Skin of body (tissue), 2 donors: ENCODE results near the gene SIDT2. TPM values are rescaled to one million over a fixed set of nuclear protein-coding genes. Genes with fewer than 3 reads are reported as not detected.
"Not testable (repeated sequence)": the region's sequence is repeated elsewhere in the genome, so short reads cannot be mapped to it uniquely, and the experiment has no call there.

Experiments used
- DNase-seq: peaks from one replicate; lab custom pipeline; 2025; lab: John Stamatoyannopoulos, UW
- total RNA-seq: library from RNA; depleted of rRNA; stranded (reverse); fragments of >200 nt; gene quantifications from one replicate; pipeline ENCODE4 v1.2.3, GENCODE V29; 2014

The SIDT2 gene
- total RNA-seq = 20.8 TPM

DNA sequence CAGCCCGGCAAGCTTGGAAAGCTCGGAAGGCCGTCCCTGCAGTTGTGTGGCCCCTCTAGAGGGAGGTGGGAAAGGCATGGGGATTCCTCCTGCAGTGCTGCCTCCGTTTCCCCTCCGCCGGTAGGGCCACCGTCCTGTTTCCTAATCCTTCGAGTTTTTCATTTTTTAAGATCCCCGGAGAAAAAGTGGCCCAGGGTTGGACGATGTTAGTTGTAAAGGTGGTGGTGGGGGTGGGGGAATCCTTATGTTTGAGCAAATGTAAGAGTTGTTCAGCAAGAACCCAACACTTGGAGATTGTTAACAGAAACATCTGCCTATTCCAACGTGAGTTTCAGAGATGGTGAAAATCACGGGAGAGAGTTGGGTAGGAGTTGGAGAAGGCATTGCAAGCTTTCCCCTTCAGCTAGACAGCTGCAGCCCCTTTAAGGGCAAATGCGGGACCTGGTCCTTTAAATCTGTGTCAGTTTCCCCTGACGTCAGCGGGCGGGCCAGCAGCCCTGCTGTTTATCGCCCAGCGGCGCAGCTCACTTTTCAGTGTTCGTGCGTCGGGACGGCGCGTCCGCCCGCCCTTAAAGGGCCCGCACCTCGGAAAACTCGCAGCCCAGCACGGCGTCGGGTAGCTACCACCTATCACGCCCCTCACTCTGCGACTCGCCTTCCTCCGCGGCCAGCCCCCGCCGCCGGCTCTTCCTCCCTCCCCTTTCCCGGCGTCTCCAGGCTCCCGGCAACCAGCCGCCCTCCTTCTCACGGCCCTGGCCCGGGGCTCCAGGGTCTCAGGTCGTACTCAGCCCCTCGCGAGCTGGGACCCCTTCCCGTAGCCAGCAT lies at the start of gene SIDT2:
TSS of gene SIDT2 (plus strand) at position 534 of the 825 bp plus-strand sequence. CDS start 521 bp downstream, outside the sequence.
- peak; percentile 97 for DNase-seq

DNA sequence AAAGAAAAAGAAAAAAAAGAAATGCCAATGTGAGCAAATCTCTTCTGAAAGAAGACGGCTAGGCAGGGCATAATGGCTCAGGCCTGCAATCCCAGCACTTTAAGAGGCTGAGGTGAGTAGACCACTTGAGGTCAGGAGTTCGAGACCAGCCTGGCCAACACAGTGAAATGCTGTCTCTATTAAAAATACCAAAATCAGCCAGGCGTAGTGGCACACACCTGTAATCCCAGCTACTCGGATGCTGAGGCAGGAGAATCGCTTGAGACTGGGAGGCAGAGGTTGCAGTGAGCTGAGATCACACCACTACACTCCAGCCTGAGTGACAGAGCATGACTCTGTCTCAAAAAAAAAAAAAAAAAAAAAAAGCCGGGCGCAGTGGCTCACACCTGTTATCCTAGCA lies 48.1 kb upstream of the SIDT2 start:
- not testable (repeated sequence) for DNase-seq

DNA sequence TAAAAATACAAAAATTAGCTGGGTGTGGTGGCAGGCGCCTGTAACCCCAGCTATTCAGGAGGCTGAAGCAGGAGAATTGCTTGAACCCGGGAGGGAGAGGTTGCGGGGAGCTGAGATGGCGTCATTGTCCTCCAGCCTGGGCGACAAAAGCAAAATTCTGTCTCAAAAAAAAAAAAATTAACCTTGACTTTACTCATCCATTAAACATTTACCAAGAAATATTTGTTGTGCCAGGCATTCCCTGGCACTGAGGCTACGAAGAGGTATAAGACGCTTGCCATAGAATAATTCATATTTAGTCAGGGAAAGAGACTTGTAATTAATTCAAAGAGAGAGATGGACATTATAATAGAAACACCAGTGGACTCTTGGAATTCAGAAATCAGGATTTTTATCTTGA lies 47.7 kb upstream of the SIDT2 start:
- no peak for DNase-seq

DNA sequence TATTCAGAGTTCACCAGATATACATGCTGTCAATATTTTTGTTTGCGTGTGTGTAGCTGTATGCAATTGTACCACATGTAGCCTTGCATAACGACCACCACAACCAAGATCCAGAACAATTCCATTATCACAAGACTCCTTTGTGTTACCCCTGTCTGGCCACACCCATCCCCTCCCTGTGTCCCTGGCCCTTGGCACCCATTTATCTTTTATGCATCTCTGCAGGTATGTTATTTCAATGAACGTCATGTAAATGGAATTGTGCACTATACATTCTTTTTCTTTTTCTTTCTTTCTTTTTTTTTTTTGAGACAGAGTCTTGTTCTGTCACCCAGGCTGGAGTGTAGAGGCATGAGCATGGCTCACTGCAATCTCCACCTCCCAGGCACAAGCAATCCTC lies 44.1 kb upstream of the SIDT2 start:
- DNase-seq = no peak

DNA sequence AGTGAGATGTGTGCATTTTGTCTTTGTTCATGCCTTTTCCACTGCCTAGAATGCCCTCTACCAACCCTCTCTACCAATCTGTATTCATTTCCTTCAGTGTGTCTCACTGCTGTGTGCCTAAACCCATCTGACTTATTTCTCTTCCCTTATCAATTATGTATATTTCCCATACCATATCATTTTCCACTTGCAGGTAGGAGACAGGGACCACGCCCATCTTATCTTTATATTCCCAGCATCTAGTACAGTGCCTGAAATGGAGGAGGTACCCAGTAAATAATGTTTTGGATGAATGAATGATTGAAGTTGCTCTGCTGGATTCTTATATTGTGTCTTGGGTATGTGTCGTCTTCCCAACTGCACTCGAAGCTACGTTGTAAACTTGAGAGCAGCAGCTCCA lies 43.6 kb upstream of the SIDT2 start:
- not testable (repeated sequence) for DNase-seq

DNA sequence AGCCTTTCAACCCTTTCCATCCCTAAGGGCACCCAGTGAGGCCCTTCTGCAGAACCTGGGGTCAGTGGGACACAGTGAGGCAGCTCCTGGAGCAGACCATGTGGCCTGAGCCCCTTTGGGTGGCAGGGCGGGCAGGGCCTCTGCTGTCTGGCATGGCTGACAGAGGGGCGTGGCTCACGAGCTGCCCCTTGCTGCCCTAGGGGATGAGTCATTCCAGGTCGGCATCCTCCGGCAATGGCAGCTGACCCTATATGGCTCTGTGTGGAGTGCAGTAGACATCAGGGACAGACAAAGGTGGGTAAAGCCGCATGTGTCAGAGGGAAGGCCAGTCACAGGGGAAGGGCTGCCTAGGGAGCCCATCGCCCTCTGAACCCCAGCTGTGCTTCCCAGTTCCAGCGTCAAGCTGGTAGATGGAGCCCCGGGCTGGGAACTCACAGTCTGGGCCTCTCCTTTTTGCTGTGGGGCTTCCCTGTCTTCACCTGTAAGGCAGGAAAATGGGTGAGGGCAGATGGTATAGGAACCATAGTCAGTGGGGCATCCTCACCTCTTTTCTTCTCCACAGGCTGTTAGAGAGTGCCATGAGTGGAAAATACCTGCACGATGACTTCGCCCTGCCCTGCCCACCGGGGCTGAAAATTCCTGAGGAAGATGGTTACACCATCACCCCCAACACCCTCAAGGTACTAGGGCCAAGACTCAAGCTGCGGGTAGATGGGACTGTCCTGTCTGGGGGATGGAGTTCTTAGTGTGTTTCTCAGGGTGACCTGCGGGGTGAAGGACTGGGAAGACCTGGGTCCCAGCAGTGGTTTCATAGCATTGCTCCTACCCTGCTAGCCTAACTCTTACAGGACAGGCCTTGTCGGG lies 41.1 kb upstream of the SIDT2 start:
- not testable (repeated sequence) for DNase-seq

DNA sequence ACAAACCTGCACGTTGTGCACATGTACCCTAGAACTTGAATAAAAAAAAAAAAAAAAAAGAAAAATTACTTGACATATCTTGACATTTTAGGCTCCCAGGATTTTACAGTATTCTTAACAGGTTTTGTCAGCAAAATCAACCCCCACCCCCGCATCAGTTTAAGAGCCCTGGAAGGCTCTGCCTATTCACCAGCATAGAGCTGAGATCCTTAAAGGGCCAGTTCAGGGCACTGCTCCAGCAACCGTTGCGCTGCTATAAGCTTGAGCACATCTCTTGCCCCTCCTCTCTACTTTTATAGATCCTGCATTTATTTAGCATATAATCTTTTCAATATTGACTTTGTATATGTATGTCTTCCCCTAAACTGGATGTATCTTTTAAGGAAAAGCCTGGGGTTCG lies 35.2 kb upstream of the SIDT2 start:
- DNase-seq = peak; percentile 31

DNA sequence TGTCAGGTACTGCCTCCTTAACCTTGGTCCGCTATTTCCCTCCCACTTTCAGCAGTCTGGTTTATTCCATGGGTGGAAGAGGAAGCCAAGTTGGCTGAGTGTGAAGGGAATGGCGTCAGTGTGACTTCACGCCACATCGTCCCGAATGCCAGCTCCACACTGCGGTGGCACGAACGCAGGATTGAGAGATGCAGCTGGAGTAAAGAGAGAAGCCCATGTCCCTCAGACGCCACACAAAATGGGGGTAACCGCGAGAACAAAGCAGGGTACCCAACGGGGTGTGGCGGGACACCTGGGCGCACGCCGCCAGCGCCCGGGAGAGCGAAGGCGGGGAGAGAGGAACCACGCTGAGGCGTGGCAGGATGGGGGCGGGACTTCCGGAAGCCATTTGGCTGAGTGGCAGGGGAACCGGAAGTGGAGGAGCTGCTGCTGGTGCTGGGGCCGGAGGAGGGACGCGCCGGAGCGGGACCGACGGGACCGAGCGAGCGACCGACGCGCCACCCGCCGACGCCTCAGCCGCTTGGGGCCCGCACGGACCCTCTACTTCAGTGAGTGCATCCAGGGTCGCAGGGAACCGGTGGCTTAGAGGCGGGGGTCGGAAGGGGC lies 34.6 kb upstream of the SIDT2 start, which contains the start of gene PAFAH1B2:
TSS of gene PAFAH1B2 (plus strand) at position 417 of the 606 bp plus-strand sequence. CDS start 8,161 bp downstream, outside the sequence.
- DNase-seq = peak; percentile 90

DNA sequence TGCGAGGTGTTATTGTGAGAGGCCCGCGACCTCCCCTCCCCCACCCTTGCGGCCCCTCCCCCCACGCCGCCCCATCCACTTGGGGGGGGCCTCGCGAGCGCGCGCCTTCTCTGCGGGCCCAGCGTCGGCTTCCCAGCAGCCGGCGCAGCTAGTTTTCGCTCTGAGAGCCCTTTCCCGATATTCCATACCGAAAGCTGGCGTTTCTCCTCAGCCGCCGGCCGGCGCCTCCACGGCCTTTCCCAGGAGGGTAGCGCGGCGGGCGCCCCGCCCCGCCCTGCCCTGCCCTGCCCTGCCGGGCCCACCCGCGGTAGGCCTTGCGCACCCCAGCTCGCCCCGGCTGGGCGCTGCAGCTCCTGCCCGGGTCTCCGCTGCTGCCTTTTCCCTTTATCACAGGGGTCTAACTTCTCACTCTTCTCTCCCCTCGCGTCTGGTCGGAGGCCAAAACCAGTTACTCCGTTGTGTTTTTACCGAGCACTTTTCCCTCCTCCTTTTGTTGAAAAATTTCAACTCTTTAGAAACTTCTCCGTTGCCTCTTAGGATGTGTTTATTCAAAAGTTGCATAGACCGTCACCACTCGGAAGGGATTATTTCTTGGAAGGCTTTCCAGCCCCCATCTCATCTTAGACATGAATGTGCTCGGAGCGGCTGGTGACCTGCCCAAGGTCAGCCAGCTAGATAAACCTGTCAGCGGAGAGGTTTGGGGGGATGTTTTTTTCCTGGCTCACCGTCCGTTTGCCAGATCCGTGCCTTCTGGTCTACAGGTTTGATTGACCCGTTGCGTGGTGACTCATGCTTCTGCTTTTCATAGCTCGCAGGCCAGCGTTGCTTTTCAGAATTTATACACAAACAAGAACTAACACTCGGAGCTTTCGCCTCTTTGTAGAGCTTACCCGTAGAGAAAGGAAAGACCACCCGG lies 33.8 kb upstream of the SIDT2 start:
- DNase-seq = peak; percentile 43

DNA sequence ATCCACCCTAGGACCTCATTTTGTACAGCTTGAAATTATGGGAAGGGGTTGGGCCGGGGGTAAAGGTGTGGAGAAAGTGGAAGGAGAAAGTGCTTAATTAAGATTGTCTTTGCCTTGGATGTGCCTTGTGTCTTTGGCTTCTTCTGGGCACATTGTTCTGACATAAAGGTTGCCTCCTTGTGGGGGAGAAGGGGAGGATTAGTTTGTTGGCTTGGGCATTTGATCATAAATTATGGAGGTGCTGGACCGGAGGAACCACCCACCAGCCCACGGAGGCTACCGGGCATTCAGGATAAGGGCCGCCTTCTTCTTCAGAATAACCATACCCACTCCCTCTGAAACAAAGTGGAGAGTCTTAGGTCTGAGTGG lies 33.2 kb upstream of the SIDT2 start:
- DNase-seq = no peak

DNA sequence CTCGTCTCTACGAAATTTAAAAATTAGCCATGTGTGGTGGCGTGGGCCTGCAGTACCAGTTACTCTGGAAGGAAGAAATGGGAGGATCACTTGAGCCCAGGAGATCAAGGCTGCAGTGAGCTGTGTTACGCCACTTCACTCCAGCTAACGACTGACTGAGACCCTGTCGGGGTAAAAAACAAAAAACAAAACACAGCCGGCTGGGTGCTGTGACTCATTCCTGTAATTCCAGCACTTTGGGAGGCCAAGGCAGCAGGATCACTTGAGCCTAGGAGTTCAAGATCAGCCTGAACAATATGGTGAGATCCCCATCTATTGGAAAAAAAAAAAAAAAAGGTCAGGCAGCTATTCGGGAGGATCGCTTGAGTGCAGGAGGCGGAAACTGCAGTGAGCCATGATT lies 32.0 kb upstream of the SIDT2 start:
- DNase-seq = no peak

DNA sequence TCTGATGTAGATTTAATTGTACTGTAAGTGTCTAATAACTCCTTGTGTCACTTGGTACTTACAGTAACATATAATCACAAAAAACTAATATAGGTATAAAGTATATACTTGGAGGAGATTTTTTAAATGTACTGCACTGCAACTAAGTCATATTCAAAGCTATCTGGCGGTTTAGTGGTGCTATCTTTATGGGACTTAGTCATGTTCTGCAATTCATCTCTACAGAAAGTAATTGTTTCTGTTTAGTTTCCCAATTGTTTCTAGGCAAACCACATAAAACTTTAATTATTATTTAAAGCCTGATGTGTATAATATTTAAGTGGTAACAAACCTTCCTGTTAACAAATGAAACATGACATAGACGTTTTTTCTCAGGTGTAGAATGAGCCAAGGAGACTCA lies 26.5 kb upstream of the SIDT2 start:
- DNase-seq = no peak

DNA sequence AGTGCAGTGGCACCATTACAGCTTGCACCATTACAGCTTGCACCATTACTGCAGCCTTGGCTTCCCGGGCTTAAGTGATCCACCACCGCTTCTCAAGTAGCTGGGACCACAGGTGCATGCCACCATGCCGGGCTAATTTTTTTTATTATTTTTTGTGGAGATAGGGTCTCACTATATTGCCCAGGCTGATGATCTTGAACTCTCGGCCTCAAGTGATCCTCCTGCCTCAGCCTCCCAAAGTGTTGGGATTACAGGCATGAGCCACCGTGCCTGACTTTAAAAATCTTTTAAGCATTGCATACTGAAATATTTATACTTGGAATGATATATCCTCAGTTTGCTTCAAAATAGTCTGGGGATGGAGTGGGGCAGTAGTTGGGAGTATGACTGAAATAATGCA lies 24.1 kb upstream of the SIDT2 start:
- DNase-seq = no peak

DNA sequence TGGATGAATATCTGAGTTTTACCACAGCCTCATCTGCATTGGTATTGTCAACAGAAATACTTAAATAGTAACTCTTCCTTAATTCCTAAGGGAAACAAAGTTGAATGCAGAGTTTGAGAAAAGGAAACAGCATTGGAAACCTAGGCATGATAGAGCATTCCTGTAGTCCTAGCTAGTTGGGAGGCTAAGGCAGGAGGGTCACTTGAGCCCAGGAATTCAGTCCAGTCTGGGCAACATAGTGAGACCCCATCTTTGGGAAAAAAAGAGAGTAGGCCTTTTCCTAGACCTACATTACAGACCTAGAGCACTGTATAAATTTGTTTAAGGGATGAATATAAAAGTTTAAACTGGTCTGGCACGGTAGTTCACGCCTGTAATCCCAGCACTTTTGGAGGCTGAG lies 21.0 kb upstream of the SIDT2 start:
- no peak for DNase-seq

DNA sequence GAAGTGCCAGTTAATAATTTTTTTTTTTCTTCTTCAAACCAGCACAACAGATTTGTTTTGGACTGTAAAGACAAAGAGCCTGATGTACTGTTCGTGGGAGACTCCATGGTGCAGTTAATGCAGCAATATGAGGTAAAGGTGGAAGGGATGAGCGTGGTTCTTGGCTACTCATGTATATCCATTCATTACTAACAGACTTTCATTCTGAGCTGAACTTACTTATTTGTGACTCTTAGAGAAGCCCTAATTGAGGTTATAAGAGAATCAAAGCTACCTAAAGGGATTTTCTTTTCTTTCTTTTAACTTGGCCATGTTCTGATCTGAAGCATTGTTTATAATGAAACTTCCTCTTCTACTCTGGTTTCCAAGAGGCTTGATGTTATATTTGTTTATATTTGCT lies 18.7 kb upstream of the SIDT2 start:
- DNase-seq = no peak

DNA sequence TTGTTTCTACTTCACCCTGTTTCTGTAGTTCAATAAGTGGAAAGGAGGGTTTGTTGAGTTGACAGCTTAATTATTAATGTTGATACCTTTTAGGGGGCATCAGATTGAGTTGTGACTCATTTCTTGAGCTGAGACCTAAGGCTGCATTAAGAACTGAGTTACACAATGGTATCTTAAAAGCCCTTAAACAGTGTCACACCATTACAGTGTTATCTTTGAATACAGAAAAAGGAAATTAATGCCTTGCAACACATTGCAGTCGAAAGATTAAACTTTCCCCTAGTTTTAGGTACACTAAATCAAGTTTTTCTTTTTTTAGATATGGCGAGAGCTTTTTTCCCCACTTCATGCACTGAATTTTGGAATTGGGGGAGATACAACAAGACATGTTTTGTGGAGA lies 17.7 kb upstream of the SIDT2 start:
- DNase-seq = no peak

DNA sequence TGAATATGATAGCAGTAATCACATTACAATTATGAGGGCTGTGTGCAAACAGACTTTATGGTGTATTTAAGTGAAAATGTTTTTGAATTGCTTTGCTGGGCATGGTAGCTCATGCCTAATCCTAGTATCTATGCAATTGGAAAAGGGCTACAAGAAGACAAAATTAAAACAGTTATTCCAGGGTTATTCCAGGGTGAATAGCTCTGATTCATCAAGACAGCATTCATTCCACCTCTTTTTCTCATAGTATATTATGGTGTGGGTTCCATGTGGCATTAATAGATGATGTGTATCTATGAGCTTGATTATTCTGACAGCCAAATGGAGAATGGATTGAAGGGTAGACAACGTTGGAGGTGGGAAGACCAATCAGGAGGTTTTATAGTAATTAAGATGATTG lies 12.1 kb upstream of the SIDT2 start:
- DNase-seq = no peak

DNA sequence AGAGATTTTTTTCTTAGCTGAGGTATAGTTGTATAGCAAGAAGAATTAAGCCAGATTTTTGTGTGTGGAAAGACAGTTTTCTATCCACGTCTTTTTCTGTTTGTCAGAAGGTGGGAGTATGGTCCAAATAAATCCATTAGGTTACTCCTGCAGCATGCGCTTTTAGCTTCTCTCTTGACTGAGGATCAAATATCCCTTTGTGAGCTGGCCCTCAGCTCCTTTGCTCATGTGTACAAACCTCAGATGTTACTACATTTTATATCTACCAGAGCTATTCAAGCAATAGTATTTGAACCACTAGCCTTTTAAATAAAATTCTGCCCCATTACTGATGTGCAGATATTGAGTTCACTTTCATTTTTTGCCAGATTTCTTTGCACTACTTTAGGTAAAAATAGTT lies 8.8 kb upstream of the SIDT2 start:
- DNase-seq = no peak

DNA sequence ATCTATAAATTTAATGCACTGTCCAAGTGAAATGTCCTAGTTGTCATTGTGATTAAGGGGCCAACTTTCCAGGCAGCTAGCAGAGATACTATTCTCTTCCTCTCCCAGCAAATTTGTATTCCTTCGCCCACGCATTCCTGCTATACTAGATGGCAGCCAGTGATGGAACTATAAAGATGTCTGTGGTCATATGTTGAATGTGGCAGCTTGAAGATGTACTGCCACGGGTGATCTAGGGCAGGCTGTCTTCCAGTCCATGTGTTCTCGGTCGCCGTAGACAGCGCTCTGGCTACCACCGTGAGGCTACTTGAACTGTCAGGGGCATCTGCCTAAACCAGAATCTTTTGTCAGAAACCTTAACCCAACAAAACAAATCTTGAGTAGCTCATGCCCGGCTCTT lies 8.3 kb upstream of the SIDT2 start:
- no peak for DNase-seq

DNA sequence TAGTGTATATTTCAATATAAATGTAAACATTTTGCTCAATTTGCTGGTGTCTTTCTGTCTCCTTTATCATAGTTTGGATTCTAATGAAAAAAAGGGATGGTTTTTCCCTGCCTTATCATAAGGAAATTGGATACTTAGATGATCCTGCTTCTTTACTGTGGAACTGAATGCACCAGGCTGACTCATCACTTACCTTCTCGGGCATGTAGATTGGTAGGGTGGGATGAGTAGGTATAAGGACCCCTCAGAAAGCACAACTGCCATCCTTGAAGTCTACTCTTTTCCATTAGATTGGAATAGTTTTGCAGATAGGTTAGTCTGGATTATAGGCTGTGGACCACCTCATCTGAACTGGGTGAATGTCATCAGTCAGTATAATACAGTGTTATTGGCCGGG lies 7.5 kb upstream of the SIDT2 start:
- DNase-seq = no peak
